Right lobe of liver (tissue), 4 donors: ENCODE measurements around the gene MYO3A.

Experiments
- CTCF ChIP-seq, 4 donors: fragments of 200-600 bp in 3 of 4; fragments of 450-650 bp in 1 of 4; IDR thresholded peaks; one replicate each; pipeline versions ENCODE4 v1.5.1 to v1.8.0; 2016 to 2022; ENCODE audit warnings: antibody characterized with exemption in 4 of 4, mild to moderate bottlenecking in 2 of 4
- POLR2A ChIP-seq: fragments of 450-650 bp; IDR thresholded peaks from one replicate; pipeline ENCODE4 v1.6.1; 2017; ENCODE audit warnings: antibody characterized with exemption, mild to moderate bottlenecking
- donor health status: DM: no; HTN: no; CAD: no.
- donor health status: DM: no; HTN: no; CAD: no.
- donor health status: DM: no; HTN: yes; CAD: no.

GRCh38 chr10:26197248-26197647 lies 263.2 kb downstream of the MYO3A start:
- no peak for TF ChIP-seq POLR2A
- no peak for TF ChIP-seq CTCF (IDR thresholded peaks at IDR 0.05)
